Mesenchymal stem cell (in vitro differentiated cells and primary cell): ENCODE measurements around the gene MSRB1.

Source experiments
- DNase-seq: peaks from one replicate; pipeline ENCODE4 v3.0.0-alpha.2; 2013
- H2AFZ ChIP-seq: one replicate; pipeline ENCODE4 v1.6.1; 2013; ENCODE audit warnings: low read depth, mild to moderate bottlenecking, control low read depth, inconsistent platforms, low read length, moderate library complexity
- H2AK5ac ChIP-seq: 2 replicates; pipeline ENCODE4 v1.6.1; 2013; ENCODE audit warnings: low read length, moderate library complexity, mild to moderate bottlenecking, inconsistent platforms; ENCODE audit not compliant: severe bottlenecking
- H2BK120ac ChIP-seq: one replicate; pipeline ENCODE4 v1.6.1; 2013; ENCODE audit warnings: low read depth, mild to moderate bottlenecking, inconsistent platforms, low read length, moderate library complexity
- H2BK12ac ChIP-seq, 2 experiments: one replicate each; pipeline ENCODE4 v1.6.1; 2013; ENCODE audit warnings: inconsistent platforms in 2 of 2, low read length in 2 of 2, mild to moderate bottlenecking in 2 of 2, moderate library complexity in 2 of 2, control low read depth in 1 of 2
- H2BK15ac ChIP-seq: one replicate; pipeline ENCODE4 v1.6.1; 2013; ENCODE audit warnings: mild to moderate bottlenecking, low read depth, inconsistent platforms; ENCODE audit not compliant: poor library complexity, severe bottlenecking
- H2BK5ac ChIP-seq: 2 replicates; pipeline ENCODE4 v1.6.1; 2013; ENCODE audit warnings: low read depth, mild to moderate bottlenecking, low read length, control low read depth, inconsistent platforms; ENCODE audit not compliant: poor library complexity, severe bottlenecking
- H3K14ac ChIP-seq, 2 experiments: one replicate each; pipeline ENCODE4 v1.6.1; 2013; ENCODE audit warnings: inconsistent platforms in 2 of 2, low read length in 2 of 2, control low read depth in 1 of 2, mild to moderate bottlenecking in 1 of 2, moderate library complexity in 1 of 2
- H3K18ac ChIP-seq, 2 experiments: one replicate each; pipeline ENCODE4 v1.6.1; 2013; ENCODE audit warnings: inconsistent platforms in 2 of 2, low read length in 2 of 2, control low read depth in 1 of 2, low read depth in 1 of 2, mild to moderate bottlenecking in 1 of 2
- H3K23ac ChIP-seq, 2 experiments: one replicate each; pipeline ENCODE4 v1.6.1; 2013; ENCODE audit warnings: inconsistent platforms in 2 of 2, low read length in 2 of 2, mild to moderate bottlenecking in 2 of 2, moderate library complexity in 2 of 2, control low read depth in 1 of 2
- H3K27ac ChIP-seq: 2 replicates; pipeline ENCODE4 v1.5.1; 2013; ENCODE audit warnings: mild to moderate bottlenecking, moderate library complexity, low read length, control low read depth, inconsistent platforms; ENCODE audit not compliant: poor library complexity, severe bottlenecking
- H3K27me3 ChIP-seq, 2 experiments: 2 replicates each; pipeline versions ENCODE4 v1.6.1 to v1.7.0; 2013; ENCODE audit warnings: low read length in 2 of 2, mild to moderate bottlenecking in 2 of 2, moderate library complexity in 2 of 2, control low read depth in 1 of 2, inconsistent platforms in 1 of 2; ENCODE audit not compliant: control insufficient read depth in 1 of 2, insufficient read depth in 1 of 2
- H3K36me3 ChIP-seq, 2 experiments: 2 replicates each; pipeline versions ENCODE4 v1.6.1 to v1.7.0; 2013; ENCODE audit warnings: low read length in 2 of 2, control low read depth in 1 of 2, inconsistent platforms in 1 of 2, low read depth in 1 of 2, mild to moderate bottlenecking in 1 of 2; ENCODE audit not compliant: insufficient read depth in 2 of 2, control insufficient read depth in 1 of 2
- H3K4ac ChIP-seq, 2 experiments: one replicate each; pipeline ENCODE4 v1.6.1; 2013; ENCODE audit warnings: inconsistent platforms in 2 of 2, low read length in 2 of 2, mild to moderate bottlenecking in 2 of 2, moderate library complexity in 2 of 2, control low read depth in 1 of 2, low read depth in 1 of 2
- H3K4me1 ChIP-seq: 2 replicates; pipeline ENCODE4 v1.6.1; 2013; ENCODE audit warnings: low read depth, low read length, control low read depth; ENCODE audit not compliant: control insufficient read depth, insufficient read depth
- H3K4me2 ChIP-seq: 2 replicates; pipeline ENCODE4 v1.6.1; 2013; ENCODE audit warnings: low read length, mild to moderate bottlenecking, inconsistent platforms; ENCODE audit not compliant: poor library complexity, severe bottlenecking
- H3K4me3 ChIP-seq, 2 experiments: 2 replicates each; pipeline versions ENCODE4 v1.5.1 to v1.7.0; 2013; ENCODE audit warnings: low read length in 2 of 2, mild to moderate bottlenecking in 2 of 2, control low read depth in 1 of 2, low read depth in 1 of 2; ENCODE audit not compliant: insufficient read depth in 1 of 2
- H3K79me1 ChIP-seq: replicated peaks from 2 replicates; pipeline ENCODE4 v1.6.1; 2013; ENCODE audit warnings: mild to moderate bottlenecking, control low read depth, low read length, inconsistent platforms; ENCODE audit not compliant: poor library complexity, severe bottlenecking
- H3K9ac ChIP-seq: 2 replicates; pipeline ENCODE4 v1.7.0; 2013; ENCODE audit warnings: mild to moderate bottlenecking, low read length, moderate library complexity
- H3K9me3 ChIP-seq: 2 replicates; pipeline ENCODE4 v1.7.0; 2013; ENCODE audit warnings: mild to moderate bottlenecking, low read length; ENCODE audit not compliant: control insufficient read depth
- H4K8ac ChIP-seq: one replicate; pipeline ENCODE4 v1.6.1; 2013; ENCODE audit warnings: inconsistent platforms, mild to moderate bottlenecking, low read length, moderate library complexity
- H4K91ac ChIP-seq: one replicate; pipeline ENCODE4 v1.6.1; 2013; ENCODE audit warnings: mild to moderate bottlenecking, low read length, inconsistent platforms
- WGBS: methylation state at CpG from one replicate; pipeline ENCODE4 v1.1.7; 2013; ENCODE audit warnings: mixed read lengths; 5-methylcytosine and 5-hydroxymethylcytosine counted together

The MSRB1 gene

DNA sequence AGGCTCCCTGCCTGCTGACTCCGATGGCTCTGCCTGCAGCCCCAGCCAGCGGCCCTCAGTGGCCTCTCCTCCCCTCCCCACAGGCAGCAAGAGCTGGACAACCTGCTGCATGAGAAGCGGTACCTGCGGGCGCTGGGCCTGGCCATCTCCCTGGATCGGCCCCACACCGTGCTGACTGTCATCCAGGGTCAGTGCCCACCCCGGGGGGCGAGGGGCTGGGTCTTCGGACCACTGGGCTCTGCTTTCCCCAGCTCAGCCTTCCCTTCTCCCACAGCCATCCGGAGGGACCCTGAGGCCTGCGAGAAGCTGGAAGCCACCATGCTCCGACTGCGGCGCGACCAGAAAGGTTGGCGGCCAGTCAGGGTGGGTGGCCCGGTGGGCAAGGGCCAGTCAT, 34.9 kb upstream of the MSRB1 start:
- Histone ChIP-seq H2AFZ (no peak overlapping the region), H3K14ac (no peak overlapping the region), H3K4me1 (peaks cover 28% of the 10 kb centered on the region), H3K23ac (no peak overlapping the region), H3K9ac (no peak overlapping the region), H3K18ac (no peak overlapping the region), H2AK5ac (no peak overlapping the region), H4K91ac (no peak overlapping the region), H3K36me3 (peaks cover 45 to 67% of the 10 kb centered on the region in 2 experiments), H3K79me1 (peaks cover 22% of the 10 kb centered on the region), H3K4me2 (no peak overlapping the region), H2BK120ac (no peak overlapping the region), H2BK15ac (no peak overlapping the region), H3K9me3 (no peaks in the 10 kb centered on the region), H3K4ac (no peak overlapping the region), H4K8ac (no peak overlapping the region), H3K27me3 (peaks cover 32 to 37% of the 10 kb centered on the region in 2 experiments), H2BK12ac (no peak overlapping the region), H3K4me3 (no peak overlapping the region), H2BK5ac (no peak overlapping the region), H3K27ac (no peak overlapping the region)
- over 99% methylated on average over 18 of the region's 18 CpGs for WGBS
- DNase-seq: no peak

DNA sequence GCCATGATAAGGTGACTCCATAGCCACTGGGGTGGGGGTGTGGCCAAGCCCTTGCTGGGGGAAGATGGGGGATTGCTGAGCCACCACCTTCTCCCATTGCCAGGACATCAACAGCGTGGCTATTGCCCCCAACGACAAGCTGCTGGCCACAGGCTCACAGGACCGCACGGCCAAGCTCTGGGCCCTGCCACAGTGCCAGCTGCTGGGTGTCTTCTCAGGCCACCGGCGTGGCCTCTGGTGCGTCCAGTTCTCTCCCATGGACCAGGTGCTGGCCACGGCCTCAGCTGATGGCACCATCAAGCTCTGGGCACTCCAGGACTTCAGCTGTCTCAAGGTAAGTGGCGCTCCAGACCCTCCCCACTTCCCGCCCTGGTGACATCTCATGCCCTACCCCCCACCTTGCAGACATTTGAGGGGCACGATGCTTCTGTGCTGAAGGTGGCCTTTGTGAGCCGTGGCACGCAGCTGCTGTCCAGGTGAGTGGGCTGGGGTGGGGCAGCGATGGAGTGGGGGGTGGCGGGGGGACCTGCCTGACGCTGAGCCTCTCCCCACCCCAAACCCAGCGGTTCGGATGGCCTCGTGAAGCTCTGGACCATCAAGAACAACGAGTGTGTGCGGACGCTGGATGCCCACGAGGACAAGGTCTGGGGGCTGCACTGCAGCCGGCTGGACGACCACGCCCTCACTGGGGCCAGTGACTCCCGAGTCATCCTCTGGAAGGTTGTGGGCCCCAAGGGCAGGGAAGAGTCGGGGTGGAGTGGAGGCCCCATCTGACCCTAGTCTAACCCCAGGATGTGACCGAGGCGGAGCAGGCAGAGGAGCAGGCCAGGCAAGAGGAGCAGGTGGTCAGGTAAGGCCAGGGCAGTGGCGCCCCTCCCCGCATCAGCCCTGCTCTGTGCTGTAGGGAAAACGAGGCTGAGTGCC, 34.2 kb upstream of the MSRB1 start:
- Histone ChIP-seq H3K4me2 (no peak overlapping the region), H3K18ac (no peak overlapping the region)

DNA sequence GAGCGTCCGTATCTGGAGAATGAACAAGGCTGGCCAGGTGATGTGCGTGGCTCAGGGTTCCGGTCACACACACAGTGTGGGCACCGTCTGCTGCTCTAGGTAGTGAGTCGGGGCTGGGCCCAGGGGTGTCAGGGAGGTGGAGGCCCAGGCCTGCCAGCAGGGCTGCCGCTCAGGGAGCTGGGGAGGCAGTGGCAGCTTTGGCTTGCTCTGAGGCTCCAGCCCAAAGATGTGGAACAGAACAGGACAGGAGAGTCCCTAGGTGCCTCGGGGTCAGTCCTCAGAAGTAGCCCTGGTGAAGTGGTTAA, 33.2 kb upstream of the MSRB1 start:
- Histone ChIP-seq H3K14ac (no peak overlapping the region), H3K4me1 (peaks cover 28% of the 10 kb centered on the region), H3K23ac (no peak overlapping the region), H2BK15ac (no peak overlapping the region), H2BK120ac (no peak overlapping the region), H3K27ac (no peak overlapping the region), H3K4ac (no peak overlapping the region), H3K9me3 (no peaks in the 10 kb centered on the region), H3K9ac (no peak overlapping the region), H2BK5ac (no peak overlapping the region), H2AK5ac (no peak overlapping the region), H3K36me3 (peaks cover 45 to 67% of the 10 kb centered on the region in 2 experiments), H2AFZ (no peak overlapping the region), H3K18ac (no peak overlapping the region), H4K91ac (no peak overlapping the region), H3K27me3 (peaks cover 17 to 21% of the 10 kb centered on the region in 2 experiments), H3K4me3 (no peak overlapping the region), H3K79me1 (peaks cover 24% of the 10 kb centered on the region), H2BK12ac (no peak overlapping the region), H3K4me2 (no peak overlapping the region), H4K8ac (no peak overlapping the region)
- DNase-seq: no peak
- WGBS: 96% methylated on average over 8 of the region's 8 CpGs

More for the DNA sequence above, 34.2 kb upstream of the MSRB1 start:
- no peak overlapping the region for H2BK120ac ChIP-seq
- no peaks in the 10 kb centered on the region for H3K9me3 ChIP-seq
- H3K23ac ChIP-seq: no peak overlapping the region
- peaks cover 45 to 67% of the 10 kb centered on the region in 2 experiments for H3K36me3 ChIP-seq
- H4K91ac ChIP-seq: no peak overlapping the region
- H2AK5ac ChIP-seq: no peak overlapping the region
- H3K4me3 ChIP-seq: no peak overlapping the region
- H2AFZ ChIP-seq: no peak overlapping the region
- H3K14ac ChIP-seq: no peak overlapping the region
- H2BK15ac ChIP-seq: no peak overlapping the region
- H4K8ac ChIP-seq: no peak overlapping the region
- WGBS: 95% methylated on average over 33 of the region's 33 CpGs
- no peak overlapping the region for H2BK12ac ChIP-seq
- no peak overlapping the region for H2BK5ac ChIP-seq
- no peak overlapping the region for H3K9ac ChIP-seq
- H3K79me1 ChIP-seq: peaks cover 22% of the 10 kb centered on the region
- peaks cover 27 to 31% of the 10 kb centered on the region in 2 experiments for H3K27me3 ChIP-seq
- H3K4me1 ChIP-seq: peaks cover 32% of the 10 kb centered on the region
- DNase-seq: no peak
- H3K27ac ChIP-seq: no peak overlapping the region
- no peak overlapping the region for H3K4ac ChIP-seq

DNA sequence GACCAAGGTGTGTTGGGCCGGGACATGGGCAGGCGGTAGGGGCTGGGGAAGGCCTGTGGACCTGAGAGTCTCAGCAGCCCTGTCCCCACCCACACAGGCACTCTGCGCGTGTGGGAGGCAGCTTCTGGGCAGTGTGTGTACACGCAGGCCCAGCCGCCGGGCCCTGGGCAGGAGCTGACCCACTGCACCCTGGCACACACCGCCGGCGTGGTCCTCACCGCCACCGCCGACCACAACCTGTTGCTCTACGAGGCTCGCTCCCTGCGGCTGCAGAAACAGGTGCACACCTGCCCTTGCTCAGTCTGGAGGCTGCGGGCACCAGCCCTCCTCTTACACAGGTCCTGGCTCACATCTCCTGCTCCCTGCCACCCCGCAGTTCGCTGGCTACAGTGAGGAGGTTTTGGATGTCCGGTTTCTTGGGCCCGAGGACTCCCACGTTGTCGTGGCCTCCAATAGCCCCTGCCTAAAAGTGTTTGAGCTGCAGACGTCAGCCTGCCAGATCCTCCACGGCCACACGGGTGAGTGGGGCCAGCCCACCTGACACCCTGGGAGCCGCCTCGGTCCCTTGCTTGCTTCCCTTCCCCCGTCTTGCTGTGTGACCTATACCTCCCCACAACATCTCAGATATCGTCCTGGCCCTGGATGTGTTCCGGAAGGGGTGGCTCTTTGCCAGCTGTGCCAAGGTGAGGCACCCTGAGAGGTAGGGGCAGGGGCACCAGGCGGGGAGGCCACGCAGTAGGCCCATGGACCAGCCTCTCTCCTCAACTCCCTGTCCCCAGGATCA, 32.6 kb upstream of the MSRB1 start:
- no peak overlapping the region for H4K8ac ChIP-seq
- H3K9ac ChIP-seq: no peak overlapping the region
- H2AFZ ChIP-seq: no peak overlapping the region
- H2BK12ac ChIP-seq: no peak overlapping the region
- peaks cover 31% of the 10 kb centered on the region for H3K4me1 ChIP-seq
- no peak overlapping the region for H2BK120ac ChIP-seq
- 96% methylated on average over 32 of the region's 33 CpGs for WGBS
- H3K36me3 ChIP-seq: peaks cover 45 to 67% of the 10 kb centered on the region in 2 experiments
- H2BK15ac ChIP-seq: no peak overlapping the region
- no peak overlapping the region for H3K23ac ChIP-seq
- no peaks in the 10 kb centered on the region for H3K9me3 ChIP-seq
- no peak overlapping the region for H2BK5ac ChIP-seq
- peaks cover 12 to 15% of the 10 kb centered on the region in 2 experiments for H3K27me3 ChIP-seq
- H3K4ac ChIP-seq: no peak overlapping the region
- no peak overlapping the region for H3K14ac ChIP-seq
- H3K4me2 ChIP-seq: no peak overlapping the region
- peaks cover 26% of the 10 kb centered on the region for H3K79me1 ChIP-seq
- H2AK5ac ChIP-seq: no peak overlapping the region
- H4K91ac ChIP-seq: no peak overlapping the region
- no peak overlapping the region for H3K27ac ChIP-seq
- no peak overlapping the region for H3K18ac ChIP-seq
- no peak overlapping the region for H3K4me3 ChIP-seq
- no peak for DNase-seq
